Thyroid gland (tissue), 4 donors: Measurements from ENCODE around the gene ZSWIM6. TPM values are rescaled to one million over a fixed set of nuclear protein-coding genes. Genes with fewer than 3 reads are reported as not detected.

Source experiments
- DNase-seq, 2 donors: peaks; one replicate each; pipeline ENCODE4 v3.0.0-alpha.2; 2019
- H3K27ac ChIP-seq, 3 donors: fragments of 200-600 bp; sonication (generic); 1 replicate in 2 of 3; 2 replicates in 1 of 3; pipeline ENCODE4 v1.5.1; 2016 to 2019; ENCODE audit warnings: mild to moderate bottlenecking in 1 of 3, moderate library complexity in 1 of 3
- H3K27me3 ChIP-seq: fragments of 200-600 bp; sonication (generic); one replicate; pipeline ENCODE4 v1.5.1; 2019
- H3K36me3 ChIP-seq, 2 donors: fragments of 200-600 bp; sonication (generic); one replicate each; pipeline ENCODE4 v1.5.1; 2016 to 2019
- H3K4me1 ChIP-seq, 2 donors: fragments of 200-600 bp; sonication (generic); one replicate each; pipeline ENCODE4 v1.5.1; 2017 to 2019
- H3K4me3 ChIP-seq, 3 donors: fragments of 200-600 bp; sonication (generic); replicated peaks in 1 of 3; 1 replicate in 2 of 3; 2 replicates in 1 of 3; pipeline ENCODE4 v1.5.1; 2016; ENCODE audit warnings: mild to moderate bottlenecking in 1 of 3
- H3K9me3 ChIP-seq: fragments of 200-600 bp; sonication (generic); one replicate; pipeline ENCODE4 v1.5.1; 2017
- CTCF ChIP-seq, 6 experiments: fragments of 200-600 bp in 3 of 6; fragments of 450-650 bp in 3 of 6; sonication (generic) in 3 of 6; IDR thresholded peaks; one replicate each; pipeline ENCODE4 v1.5.1; 2016 to 2019; ENCODE audit warnings: antibody characterized with exemption in 6 of 6, mild to moderate bottlenecking in 2 of 6, inconsistent platforms in 1 of 6, moderate library complexity in 1 of 6
- POLR2A ChIP-seq, 2 donors: fragments of 450-650 bp; IDR thresholded peaks; one replicate each; pipeline ENCODE4 v1.6.1; 2017; ENCODE audit warnings: antibody characterized with exemption in 2 of 2, mild to moderate bottlenecking in 2 of 2, moderate library complexity in 1 of 2
- WGBS, 2 donors: methylation state at CpG; one replicate each; pipeline ENCODE4 v1.1.5; 2017; 5-methylcytosine and 5-hydroxymethylcytosine counted together
- intact Hi-C: fragments of 100-400 bp; cut with DNase I; formaldehyde crosslinking; loops from one replicate; pipeline ENCODE4 v1.15.1; 2023
- total RNA-seq, 4 donors: library from RNA; depleted of rRNA; stranded (reverse); fragments of >200 nt; gene quantifications; one replicate each; pipeline ENCODE4 v1.2.3, GENCODE V29; 2016

Gene ZSWIM6
- total RNA-seq, 4 donors from 2014 or later = 11.8 to 20.1 (median 14.5) TPM

- no peak overlapping the region for H3K4me3 ChIP-seq
- no peaks in the 10 kb centered on the region for H3K36me3 ChIP-seq
- intact Hi-C loops = no loop called here
- DNase-seq = no peak
- H3K27me3 ChIP-seq = no peaks in the 10 kb centered on the region
- peak overlapping the region in 1 of 3 donors; percentile 51 for H3K27ac ChIP-seq
- TF ChIP-seq POLR2A (IDR thresholded peaks at IDR 0.05) (no peak), CTCF (IDR thresholded peaks at IDR 0.05) (no peak)
- no peaks in the 10 kb centered on the region for H3K9me3 ChIP-seq
- peaks cover 12 to 16% of the 10 kb centered on the region in 2 donors for H3K4me1 ChIP-seq
- WGBS, 2 donors = 62 to 72% methylated on average over 3 of the region's 3 CpGs
Observed at GRCh38 chr5:61582887-61583286, 250.8 kb downstream of the ZSWIM6 start.

GRCh38 chr5:61586096-61587084 is 254.3 kb downstream of the ZSWIM6 start:
- WGBS, 2 donors = 37 to 44% methylated on average over 12 of the region's 12 CpGs
- DNase-seq = peak; percentile 73 to 81
- H3K27me3 ChIP-seq = no peaks in the 10 kb centered on the region
- TF ChIP-seq CTCF (IDR thresholded peaks at IDR 0.05) (no peak), POLR2A (IDR thresholded peaks at IDR 0.05) (no peak)
- peak overlapping the region; percentile 19 to 47 (median 37) for H3K27ac ChIP-seq
- intact Hi-C loops = no loop called here
- H3K36me3 ChIP-seq = no peaks in the 10 kb centered on the region
- H3K9me3 ChIP-seq = no peaks in the 10 kb centered on the region
- no peak overlapping the region for H3K4me3 ChIP-seq
- H3K4me1 ChIP-seq = peaks cover 12 to 16% of the 10 kb centered on the region in 2 donors

- DNase-seq = no peak
- WGBS, 2 donors = 82 to 93% methylated on average over 6 of the region's 6 CpGs
- no peak for TF ChIP-seq POLR2A (IDR thresholded peaks at IDR 0.05)
- Histone ChIP-seq H3K4me3 (no peak overlapping the region), H3K4me1 (peaks cover 12 to 15% of the 10 kb centered on the region in 2 donors), H3K27me3 (no peaks in the 10 kb centered on the region), H3K27ac (peak overlapping the region in 1 of 3 donors; percentile 37), H3K36me3 (no peaks in the 10 kb centered on the region), H3K9me3 (no peaks in the 10 kb centered on the region)
- intact Hi-C loops = no loop called here
Observed at GRCh38 chr5:61587125-61587524, 255.1 kb downstream of the ZSWIM6 start.

- TF ChIP-seq POLR2A (IDR thresholded peaks at IDR 0.05) (no peak), CTCF (IDR thresholded peaks at IDR 0.05) (no peak)
- no peaks in the 10 kb centered on the region for H3K36me3 ChIP-seq
- WGBS, 2 donors = 62 to 75% methylated on average over 2 of the region's 2 CpGs
- peaks cover 12% of the 10 kb centered on the region in 2 donors for H3K4me1 ChIP-seq
- H3K27ac ChIP-seq = no peak overlapping the region
- no peaks in the 10 kb centered on the region for H3K9me3 ChIP-seq
- H3K4me3 ChIP-seq = no peak overlapping the region
- intact Hi-C loops = no loop called here
- no peak for DNase-seq
- H3K27me3 ChIP-seq = no peaks in the 10 kb centered on the region
Observed at GRCh38 chr5:61588216-61588615, 256.2 kb downstream of the ZSWIM6 start.

GRCh38 chr5:61589946-61590345 is 257.9 kb downstream of the ZSWIM6 start:
- H3K27me3 ChIP-seq = no peaks in the 10 kb centered on the region
- no peak for DNase-seq
- H3K9me3 ChIP-seq = no peaks in the 10 kb centered on the region
- peaks cover 12% of the 10 kb centered on the region in 2 donors for H3K4me1 ChIP-seq
- intact Hi-C loops = no loop called here
- H3K27ac ChIP-seq = no peak overlapping the region
- H3K36me3 ChIP-seq = no peaks in the 10 kb centered on the region
- TF ChIP-seq CTCF (IDR thresholded peaks at IDR 0.05) (no peak), POLR2A (IDR thresholded peaks at IDR 0.05) (no peak)
- H3K4me3 ChIP-seq = no peak overlapping the region
- WGBS, 2 donors = 94% methylated on average over 4 of the region's 4 CpGs
